Activated CD4-positive, CD25-positive, alpha-beta regulatory T cell treated with anti-CD3 and anti-CD28 coated beads, Interleukin-2, amount 50 U/mL, for 72 hours (primary cell): ENCODE results near the gene FAN1.
A peak's percentile ranks its signal among the peaks of the same experiment; 100 is the strongest.
"Not testable (repeated sequence)": the region's sequence is repeated elsewhere in the genome, so short reads cannot be mapped to it uniquely, and the experiment has no call there.

Experiments
- DNase-seq: peaks from one replicate; pipeline ENCODE4 v3.0.0; 2021

The FAN1 gene

GRCh38 chr15:30903497-30904187, at the start of gene FAN1:
FAN1 (plus strand) TSS chr15:30903915; CDS start chr15:30904664, 749 bp downstream.
- DNase-seq = peak; percentile 52

- DNase-seq = no peak
Observed at GRCh38 chr15:30859091-30859874, 44.4 kb upstream of the FAN1 start.

- DNase-seq = no peak
Observed at GRCh38 chr15:30865257-30865656, 38.5 kb upstream of the FAN1 start.

GRCh38 chr15:30870681-30871080, 33.0 kb upstream of the FAN1 start:
- no peak for DNase-seq

- DNase-seq = no peak
Observed at GRCh38 chr15:30872341-30872748, 31.4 kb upstream of the FAN1 start.

- no peak for DNase-seq
Observed at GRCh38 chr15:30877070-30877469, 26.6 kb upstream of the FAN1 start.

- DNase-seq = no peak
Observed at GRCh38 chr15:30878515-30878914, 25.2 kb upstream of the FAN1 start.

- no peak for DNase-seq
Observed at GRCh38 chr15:30882849-30883433, 20.8 kb upstream of the FAN1 start.

GRCh38 chr15:30883666-30884065, 20.0 kb upstream of the FAN1 start:
- not testable (repeated sequence) for DNase-seq

- no peak for DNase-seq
Observed at GRCh38 chr15:30885814-30886213, 17.9 kb upstream of the FAN1 start.

- no peak for DNase-seq
Observed at GRCh38 chr15:30889196-30889595, 14.5 kb upstream of the FAN1 start.

- DNase-seq = no peak
Observed at GRCh38 chr15:30895461-30896210, 8.1 kb upstream of the FAN1 start.

- no peak for DNase-seq
Observed at GRCh38 chr15:30896211-30896606, 7.5 kb upstream of the FAN1 start.

GRCh38 chr15:30901889-30902288, 1.8 kb upstream of the FAN1 start:
- DNase-seq = no peak

GRCh38 chr15:30904812-30905211, 1.1 kb downstream of the FAN1 start:
- DNase-seq = no peak

GRCh38 chr15:30905821-30906220, 2.1 kb downstream of the FAN1 start:
- DNase-seq = no peak

- DNase-seq = no peak
Observed at GRCh38 chr15:30906366-30906765, 2.7 kb downstream of the FAN1 start.

GRCh38 chr15:30913761-30914160, 10.0 kb downstream of the FAN1 start:
- DNase-seq = no peak

- DNase-seq = no peak
Observed at GRCh38 chr15:30917013-30917412, 13.3 kb downstream of the FAN1 start.

- DNase-seq = no peak
Observed at GRCh38 chr15:30917675-30918074, 14.0 kb downstream of the FAN1 start.

GRCh38 chr15:30918366-30918765, 14.7 kb downstream of the FAN1 start:
- DNase-seq = no peak

- no peak for DNase-seq
Observed at GRCh38 chr15:30919877-30920550, 16.3 kb downstream of the FAN1 start.

- DNase-seq = no peak
Observed at GRCh38 chr15:30921106-30921505, 17.4 kb downstream of the FAN1 start.
